ENCODE measurements around the gene REEP6.

REEP6 gene

GRCh38 chr19:1495799-1496713 lies 5.1 kb downstream of the REEP6 start:
- no peak for TF ChIP-seq CTCF (IDR thresholded peaks at IDR 0.05)

GRCh38 chr19:1496714-1497577 lies 6.0 kb downstream of the REEP6 start:
- no peak for TF ChIP-seq CTCF (IDR thresholded peaks at IDR 0.05)

- no peak for TF ChIP-seq CTCF (IDR thresholded peaks at IDR 0.05)
Measured at GRCh38 chr19:1497578-1498235, 6.7 kb downstream of the REEP6 start.

- TF ChIP-seq CTCF (IDR thresholded peaks at IDR 0.05), result no peak
Measured at GRCh38 chr19:1501200-1501595, 10.2 kb downstream of the REEP6 start.

GRCh38 chr19:1502433-1503088 lies 11.6 kb downstream of the REEP6 start:
- TF ChIP-seq CTCF (IDR thresholded peaks at IDR 0.05), result no peak

- peak; percentile 86 for TF ChIP-seq CTCF (IDR thresholded peaks at IDR 0.05)
Measured at GRCh38 chr19:1503089-1503924, 12.3 kb downstream of the REEP6 start.

Data from LNCAP (cell line).